MV-4-11 (cell line): ENCODE measurements around the gene CORO7.
A peak's percentile ranks its signal among the peaks of the same experiment; 100 is the strongest.

Experiments
- DNase-seq: peaks from one replicate; lab custom pipeline; 2025; lab: John Stamatoyannopoulos, UW

The CORO7 gene

DNA sequence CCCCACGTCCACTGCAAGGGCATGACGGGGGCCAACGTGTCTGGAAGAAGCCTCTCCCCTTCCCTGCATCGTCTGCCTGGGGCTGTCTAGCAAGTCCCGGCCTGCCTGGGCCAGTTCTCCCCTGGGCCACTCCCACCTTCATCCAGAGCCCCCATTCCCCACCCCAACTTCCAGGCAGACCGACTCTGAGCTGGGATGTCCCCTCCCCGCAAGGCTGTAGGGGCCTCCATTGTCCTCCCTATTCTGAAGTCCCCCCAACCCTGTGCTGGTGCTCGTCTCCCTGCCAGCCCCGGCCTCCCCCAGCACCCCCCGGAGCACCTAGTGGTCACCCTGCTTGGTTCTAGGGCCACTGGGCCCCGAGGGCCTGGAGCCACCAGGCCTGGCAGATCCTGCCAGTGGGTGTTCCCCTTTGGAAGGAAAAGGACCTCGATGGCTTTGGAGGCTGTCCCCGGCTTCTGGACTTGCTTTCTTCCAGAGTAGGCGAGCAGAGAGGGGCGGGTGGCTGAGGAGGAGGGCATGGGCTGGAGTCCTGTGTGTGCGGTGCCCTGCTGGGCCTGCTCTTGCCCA is 95.7 kb downstream of the CORO7 start:
- DNase-seq: no peak

DNA sequence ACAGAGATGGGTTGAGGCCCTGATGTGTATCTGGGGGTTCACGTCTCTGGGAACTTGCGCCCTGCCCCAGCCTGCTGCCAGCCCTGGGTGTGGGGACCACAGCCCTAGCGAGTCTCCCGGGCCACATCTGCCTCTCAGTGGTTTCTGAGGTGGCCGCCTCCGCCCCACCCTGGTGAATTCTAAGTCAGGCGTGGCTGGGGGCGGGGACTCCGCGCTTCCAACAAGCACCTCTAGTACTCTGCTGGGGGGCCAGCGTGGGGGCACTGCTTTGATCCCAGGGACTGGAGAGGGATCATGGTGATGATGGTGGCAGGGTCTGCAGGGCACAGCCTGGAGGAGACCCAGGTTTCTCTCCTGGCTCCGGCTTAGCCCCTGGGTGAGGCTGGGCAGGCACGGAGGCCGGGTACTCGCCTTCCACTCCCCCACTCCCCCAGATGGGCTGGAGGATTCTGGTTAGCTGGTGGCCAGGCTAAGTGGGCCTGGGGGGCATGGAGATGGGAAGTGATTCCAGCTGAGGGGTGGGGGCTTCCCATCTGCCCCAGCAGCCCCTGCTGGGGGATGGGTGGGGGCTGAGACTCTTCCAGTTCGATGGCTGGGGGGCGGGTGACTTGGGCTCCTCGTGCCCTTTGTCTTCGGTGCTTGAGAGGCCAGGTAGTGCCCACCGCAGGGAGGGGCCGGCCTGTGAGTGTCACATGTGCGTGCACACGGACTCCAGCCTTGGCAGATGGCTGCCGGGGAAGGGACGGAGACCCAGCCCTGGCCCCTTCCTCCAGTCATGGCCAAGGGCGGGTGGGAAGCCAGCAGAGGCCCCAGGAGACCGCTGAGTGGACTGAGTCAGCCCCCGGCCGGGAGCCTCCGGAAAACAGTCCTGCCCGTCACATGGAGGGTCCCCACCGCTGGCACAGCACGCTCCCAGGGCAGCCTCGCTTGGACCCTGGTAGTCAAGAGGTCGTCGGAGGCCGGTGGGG is 96.7 kb downstream of the CORO7 start:
- no peak for DNase-seq

DNA sequence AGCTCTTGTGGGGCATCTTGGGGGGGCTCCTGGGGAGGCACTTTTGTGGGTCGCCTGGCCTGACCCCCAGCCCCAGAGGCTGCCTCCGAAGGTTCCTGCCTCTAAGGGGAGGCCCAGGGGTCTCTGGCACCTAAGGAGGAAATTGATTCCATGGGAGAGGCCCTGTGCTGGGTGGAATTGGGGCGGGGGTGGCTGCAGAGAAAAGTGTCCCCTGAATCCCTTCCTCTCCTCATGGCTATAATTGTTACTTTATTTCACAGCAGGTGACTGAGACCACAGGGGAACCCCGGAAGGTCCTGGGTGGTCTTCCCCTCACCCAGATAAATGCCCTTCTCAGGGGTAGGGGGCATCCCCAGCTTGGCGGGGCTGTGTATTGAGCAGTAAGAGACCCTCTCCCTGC is 97.4 kb downstream of the CORO7 start:
- DNase-seq: no peak

DNA sequence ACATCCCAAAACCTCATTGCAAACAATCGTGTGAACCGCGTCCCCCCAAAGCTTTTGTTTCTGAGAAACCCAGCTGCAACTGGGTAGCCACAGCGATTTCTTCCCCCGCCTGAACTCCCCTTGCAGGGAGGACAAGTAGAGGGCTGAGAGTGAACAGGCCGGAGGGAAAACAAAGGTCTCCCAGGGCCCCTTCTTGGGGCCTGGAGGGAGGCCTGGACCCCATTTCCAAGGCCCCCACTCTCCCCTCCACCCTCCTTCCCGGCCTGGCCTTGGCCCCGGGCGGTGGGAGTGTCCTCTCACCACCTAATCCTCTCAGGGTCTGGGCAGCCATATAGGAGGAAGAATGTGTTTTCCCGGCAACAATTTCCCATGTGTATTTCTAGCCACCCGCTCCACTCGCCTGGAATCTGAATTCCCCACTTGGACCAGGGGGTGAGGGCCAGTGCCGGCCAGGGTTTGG is 97.9 kb downstream of the CORO7 start:
- DNase-seq: no peak

DNA sequence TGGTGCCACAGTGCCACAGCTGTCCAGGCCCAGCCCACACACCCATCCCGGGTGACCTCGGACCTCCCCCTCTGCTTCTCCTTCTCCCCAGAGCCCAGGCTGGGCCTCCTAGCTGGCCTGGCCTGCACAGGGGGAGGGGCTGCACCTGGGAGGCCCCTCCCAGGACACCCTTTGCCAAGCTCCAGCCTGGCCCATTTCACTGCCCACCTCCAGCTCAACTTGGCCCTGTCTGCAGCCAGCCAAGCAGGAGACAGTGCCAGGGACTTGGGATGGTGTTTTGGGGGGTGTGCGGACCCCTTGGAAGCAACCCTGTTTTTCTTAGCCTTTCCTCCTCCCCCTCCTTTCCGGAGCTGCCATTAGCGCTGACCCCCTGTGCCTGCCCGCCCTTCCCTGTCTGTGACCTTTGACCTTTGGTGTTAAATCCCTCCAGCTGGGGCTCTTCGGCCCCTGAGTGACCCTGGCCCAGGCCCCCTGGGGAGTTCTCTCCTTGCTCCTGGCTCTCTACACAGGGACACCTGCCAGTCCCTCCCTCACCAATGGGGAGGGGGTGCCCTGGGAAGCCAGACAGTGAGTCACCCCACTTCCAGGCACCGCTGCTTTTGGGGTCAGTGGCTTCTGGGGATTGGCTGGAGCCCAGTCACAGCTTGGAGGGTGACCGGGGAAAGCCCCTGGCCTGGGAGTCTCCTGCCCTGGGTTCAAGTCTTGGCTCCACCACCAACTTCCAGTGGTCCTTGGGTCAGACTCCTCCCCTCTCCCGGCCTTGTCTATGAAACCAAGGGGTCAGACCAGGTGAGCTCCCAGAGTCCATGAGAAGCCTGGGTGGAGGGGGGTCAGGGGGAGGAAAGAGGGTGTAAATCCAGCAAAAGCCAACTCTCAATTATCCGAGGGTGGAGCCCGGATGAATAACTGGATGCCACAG is 98.6 kb downstream of the CORO7 start:
- DNase-seq: no peak

DNA sequence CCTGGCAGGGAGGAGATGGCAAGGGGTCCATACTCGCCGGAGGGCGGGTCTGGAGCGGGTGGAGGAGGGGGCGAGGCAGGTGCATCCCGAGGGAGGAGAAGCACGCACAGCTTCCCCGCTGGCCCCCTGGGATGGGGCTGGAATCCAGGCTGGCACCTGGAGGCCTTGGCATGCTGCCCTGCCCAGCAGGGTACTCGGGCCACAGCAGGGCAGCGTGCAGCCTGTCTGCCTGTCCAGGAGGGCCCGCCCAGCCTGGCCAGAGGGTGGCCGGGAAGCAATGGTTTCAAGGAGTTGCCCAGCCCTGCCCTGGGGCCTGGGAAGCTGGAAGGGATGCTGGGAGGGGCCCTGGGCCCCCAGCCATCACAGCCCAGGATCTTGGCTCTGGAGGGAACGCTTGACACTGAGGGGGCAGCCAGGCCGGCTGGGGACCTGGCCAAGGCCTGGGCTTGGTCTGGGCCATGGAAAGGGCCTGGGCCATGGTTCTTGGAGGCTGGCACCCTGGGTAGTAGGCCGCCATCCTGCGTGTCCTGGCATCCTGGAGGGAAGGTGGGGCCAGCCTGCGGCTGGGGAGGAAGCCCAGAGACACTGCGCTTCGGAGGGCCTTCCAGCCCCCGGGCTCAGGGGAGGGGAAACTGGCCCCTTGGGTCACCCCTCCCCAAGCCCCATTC is 99.4 kb downstream of the CORO7 start:
- DNase-seq: no peak

DNA sequence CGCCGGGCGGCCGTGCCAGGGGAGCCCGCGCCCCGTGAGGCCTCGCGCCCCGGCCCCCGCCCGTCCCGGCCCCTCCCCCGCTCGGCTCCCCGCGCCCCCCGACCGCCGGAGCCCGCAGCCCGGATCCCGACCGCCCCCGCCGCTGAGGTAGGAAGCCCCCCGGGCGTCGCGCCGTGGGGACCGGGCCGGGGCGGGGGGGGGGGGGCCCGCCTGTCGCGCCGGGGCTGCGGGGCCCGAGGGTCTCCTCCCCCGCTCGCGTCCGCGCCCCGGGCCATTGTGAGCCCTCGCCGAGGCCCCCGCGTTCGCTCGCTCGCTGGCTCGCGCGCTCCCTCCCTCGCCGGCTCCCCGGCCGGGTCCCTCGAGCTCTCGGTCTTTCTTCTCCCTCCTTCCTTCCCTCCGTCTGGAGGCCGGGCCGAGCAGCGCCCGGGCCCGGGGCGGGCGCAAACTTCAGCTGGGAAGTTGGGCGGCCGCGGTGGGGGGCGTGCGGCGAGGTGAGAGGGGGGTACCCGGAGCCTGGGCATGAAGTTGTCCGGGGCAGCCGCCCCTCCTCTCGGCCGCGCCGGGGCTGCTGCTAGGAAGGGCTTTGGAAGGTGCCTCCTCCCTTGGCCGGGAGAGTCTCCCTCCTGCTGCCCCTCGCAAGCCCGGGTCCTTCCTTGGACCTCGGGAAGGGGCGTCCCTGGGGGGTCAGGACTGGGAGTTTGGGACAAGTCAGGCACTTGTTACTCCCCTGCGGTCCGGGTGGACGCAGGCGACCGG is 100.1 kb downstream of the CORO7 start:
- no peak for DNase-seq

DNA sequence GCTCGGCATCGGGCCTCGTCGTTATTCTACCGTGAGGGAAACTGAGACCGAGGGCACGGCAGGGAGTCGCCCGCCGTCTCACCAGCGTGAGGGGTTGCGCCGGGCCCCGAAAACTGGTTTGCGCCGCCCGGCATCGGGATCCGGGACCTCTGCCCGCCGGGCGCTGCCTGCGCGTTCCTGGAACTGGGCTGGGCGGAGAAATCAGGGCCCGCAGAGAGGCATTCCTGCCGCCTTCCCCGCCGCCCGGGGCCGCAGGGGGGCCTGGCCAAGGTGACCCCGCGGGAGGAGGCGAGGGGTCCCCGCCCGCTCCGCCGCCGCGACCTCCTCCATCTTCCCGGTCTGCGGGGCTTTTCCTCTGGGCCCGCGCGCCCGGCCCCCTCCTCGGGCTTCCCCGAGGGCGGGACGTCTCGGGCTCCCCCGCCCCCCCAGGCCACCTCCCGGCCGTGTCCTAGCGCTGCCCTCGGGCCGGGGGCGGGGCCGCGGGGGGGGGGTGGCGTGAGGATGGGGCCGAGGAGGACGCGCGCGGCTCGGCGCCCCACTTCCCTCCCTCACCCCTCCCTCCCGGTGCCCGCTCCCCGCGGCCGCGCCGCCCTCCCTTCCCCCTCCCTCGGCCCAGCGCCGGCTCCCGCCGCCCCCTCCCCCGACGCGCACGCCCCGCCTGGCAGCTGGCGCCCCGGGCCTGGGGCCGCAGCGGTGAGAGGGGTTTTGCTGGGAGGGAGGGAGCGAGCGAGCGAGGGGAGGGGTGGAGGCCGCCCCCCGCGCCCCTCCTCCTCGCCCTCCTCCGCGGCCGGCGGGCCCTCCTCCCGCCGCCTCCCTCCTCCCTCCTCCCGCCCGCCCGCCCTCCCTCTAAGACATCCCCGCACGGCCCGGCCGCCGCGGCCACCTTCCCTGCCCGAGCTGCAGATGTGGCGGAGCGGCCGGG is 100.9 kb downstream of the CORO7 start, which contains the start of gene GLIS2:
TSS of gene GLIS2 (plus strand) at position 882 of the 922 bp plus-strand sequence. CDS start 16,214 bp downstream, outside the sequence.
- no peak for DNase-seq

DNA sequence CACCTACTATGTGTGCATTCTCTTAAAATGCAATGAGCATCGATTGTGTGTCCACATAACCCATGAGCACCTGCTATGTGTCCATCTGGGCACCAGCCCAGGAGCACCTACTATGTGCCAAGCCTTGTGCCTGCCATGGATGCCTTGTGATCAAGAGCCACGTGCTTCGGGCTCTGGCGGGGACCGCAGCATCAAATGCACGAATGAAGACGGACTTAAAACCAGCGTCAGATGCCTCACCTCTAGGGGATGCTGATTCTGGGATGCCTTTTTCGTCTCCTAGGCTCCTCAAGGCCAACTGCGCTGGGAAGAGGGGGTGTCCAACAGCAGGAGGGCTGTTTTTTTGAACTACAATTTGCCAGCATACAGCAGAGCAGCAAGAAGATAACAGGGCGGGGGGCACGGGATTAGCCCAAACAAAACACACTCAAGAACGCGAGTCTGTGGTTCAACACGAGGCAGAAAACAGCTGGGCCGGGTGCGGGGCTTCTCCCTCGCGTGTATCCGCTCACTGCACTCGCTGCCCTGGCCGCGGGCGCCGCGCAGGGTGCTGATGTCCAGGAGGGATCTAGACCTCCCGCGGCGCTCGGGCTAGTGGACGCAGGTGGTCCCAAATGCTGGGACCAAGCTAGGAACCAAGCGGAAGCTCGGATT is 101.7 kb downstream of the CORO7 start:
- no peak for DNase-seq

DNA sequence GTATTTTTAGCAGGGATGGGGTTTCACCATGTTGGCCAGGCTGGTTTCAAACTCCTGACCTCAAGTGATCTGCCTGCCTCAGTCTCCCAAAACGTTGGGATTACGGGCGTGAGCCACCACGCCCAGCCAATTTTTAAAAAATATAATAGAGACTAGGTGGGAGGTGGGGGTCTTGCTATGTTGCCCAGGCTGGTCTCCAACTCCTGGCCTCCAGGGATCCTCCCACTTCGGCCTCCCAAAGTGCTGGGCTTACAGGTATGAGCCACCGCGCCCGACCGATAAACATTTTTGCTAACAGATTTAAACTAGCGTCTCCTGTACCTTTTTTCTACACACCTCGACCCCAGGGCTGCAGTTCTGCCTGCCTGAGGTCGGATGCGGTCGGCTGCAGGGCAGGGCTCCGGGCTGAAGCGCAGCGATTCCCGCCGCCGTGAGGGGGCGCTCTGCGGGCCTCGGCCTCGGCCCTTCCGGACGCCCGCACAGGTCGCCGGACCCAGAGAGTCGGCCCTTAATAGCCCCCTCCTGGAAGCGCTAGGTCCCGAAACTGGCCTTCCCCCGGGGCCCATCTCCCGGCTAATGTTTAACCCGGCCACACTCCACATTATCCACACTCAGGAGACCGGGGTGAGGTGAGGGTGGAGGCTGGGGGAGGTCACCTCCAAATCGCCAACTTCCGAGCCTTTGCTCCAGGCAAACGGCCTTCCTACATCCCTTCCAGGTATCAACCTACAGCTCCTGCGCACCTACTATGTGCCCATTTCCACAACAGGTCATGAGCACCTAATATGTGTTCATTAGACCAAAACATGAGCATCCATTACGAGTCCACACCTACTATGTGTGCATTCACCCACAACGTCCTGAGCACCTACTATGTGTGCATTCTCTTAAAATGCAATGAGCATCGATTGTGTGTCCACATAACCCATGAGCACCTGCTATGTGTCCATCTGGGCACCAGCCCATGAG is 102.5 kb downstream of the CORO7 start:
- no peak for DNase-seq

DNA sequence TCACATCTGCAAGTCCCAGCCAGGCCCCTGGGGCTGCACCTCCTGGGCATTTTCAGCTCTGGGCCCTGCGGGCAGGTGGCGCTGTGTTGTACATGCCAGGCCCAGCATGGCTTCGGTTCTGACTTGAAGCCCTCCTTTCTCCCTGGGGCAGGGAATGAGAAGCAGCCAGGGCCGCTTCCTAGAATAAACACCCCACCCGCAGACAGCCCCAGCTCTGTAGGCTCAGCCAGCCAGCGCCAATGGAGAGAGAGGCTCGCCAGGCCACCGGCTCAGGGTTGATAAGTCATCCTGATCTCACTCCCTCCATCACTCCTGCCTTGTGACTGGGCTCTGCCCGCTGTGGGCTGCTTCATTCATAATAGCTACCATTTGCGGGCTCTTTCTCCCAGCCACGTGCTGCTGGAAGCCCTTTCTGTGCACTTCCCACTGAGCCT is 106.5 kb downstream of the CORO7 start:
- DNase-seq: peak; percentile 42

DNA sequence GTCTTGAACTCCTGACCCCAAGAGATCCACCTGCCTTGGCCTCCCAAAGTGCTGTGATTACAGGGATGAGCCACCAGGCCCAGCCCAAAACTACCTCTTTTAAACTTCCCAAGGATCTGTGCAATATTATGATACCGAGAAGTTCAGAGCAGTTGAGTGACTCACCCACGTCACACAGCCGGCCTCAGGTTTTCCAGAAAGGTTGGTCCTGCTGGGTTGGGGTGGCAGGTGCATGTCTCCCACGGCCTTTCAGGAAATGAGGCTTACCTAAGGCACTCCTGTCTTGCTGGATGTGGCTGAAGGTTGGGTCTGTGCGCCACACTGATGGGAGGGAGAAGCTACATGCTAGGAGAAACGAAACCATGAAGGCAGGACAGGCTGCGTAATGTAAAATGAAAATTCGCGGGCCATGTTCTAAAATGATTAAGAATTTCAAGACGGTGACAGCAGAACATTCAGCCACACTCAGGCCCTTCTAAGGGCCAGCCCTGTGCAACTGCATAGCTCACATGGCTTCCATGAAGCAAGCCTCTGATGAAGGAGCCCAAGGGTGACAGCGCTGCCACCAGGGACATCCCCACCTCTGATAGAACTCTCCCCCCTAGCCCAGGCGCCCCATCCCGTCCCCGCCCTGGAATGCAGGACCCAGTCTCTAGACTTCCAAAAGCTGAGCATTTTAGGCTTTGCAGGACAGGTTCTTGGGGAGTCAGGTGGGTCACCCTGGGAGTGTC is 107.1 kb downstream of the CORO7 start:
- DNase-seq: no peak

DNA sequence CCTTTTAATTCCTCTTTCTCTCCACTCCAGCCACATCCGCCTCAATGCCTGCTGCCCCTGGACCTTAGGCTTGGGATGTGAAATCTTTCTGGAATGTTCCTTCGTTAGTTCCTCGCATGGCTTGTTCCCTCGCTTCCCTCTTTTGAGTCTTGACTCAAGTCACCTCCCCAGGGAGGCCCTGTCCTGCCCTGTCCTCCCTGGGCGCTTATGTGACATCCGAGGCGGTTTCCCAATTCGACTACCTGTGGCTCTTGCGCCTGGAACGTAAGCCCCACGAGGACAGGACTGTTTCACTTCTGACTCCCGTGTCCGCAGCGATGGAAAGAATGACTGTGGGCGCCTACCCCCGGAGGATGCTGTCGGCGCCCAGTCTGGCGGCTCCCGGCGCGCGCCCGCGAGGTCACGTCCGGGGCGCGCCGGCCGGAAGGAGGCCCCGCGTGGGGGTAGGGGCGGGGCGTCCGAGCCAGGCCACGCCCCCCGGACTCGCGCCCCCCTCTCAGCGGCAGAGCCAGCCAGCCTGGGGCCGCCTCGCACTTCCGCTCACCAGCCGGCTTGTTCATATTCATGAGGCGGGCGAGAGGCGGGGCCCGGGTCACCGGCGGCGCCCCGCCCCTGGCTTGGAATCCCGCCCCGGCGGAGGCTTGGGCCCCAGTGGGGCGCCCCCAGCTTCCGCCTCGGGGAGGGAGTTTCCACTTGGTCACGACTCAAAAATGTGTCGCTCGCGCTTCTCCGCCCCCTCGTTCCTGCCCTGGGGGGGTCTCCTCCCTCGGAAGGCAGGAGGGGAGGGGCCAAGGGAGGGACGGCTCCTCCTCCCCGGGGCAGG is 109.0 kb downstream of the CORO7 start:
- peak; percentile 96 for DNase-seq

DNA sequence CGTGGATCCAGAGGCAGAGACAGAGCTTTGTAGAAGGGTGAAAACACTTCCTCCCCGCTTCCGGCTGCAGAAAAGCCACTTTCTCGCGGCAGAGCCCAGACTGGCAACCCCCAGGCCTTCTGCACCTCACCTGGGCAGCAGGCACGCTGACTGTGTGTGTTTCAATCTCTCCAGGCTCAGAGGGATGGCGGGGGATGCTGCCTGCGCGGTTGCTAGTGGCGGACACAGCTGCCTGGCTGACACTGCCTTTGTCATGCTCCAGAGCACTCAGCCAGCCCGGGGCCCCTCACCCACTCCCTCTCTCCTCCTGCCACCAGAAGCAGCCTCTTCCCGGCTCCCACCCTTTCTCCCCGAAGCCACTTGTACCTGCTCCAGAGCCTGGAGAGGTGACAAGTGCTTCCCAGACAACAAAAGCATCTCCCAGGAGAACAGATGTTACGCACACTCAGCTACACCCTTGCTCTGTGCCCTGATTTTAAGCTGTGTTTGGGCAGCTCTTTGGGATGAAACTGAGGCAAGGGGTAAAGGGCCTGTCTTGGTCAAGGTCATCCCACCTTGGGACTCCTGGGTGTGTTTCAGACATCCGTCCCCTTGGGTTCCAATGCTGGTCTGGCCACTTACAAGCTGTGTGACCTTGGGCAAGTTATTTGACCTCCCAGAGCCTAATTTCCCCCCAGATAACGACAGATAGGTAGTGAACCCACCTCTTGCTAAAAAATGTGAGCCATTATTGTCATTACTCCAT is 109.8 kb downstream of the CORO7 start:
- DNase-seq: no peak
